ENCODE results near the gene SYCP2L. TPM values are rescaled to one million over a fixed set of nuclear protein-coding genes. Genes with fewer than 3 reads are reported as not detected.

The SYCP2L gene
- total RNA-seq, result under 1 TPM in 1 of 6 experiments, not detected in 5; 0.20 TPM
- long read RNA-seq, result 0 reads

DNA sequence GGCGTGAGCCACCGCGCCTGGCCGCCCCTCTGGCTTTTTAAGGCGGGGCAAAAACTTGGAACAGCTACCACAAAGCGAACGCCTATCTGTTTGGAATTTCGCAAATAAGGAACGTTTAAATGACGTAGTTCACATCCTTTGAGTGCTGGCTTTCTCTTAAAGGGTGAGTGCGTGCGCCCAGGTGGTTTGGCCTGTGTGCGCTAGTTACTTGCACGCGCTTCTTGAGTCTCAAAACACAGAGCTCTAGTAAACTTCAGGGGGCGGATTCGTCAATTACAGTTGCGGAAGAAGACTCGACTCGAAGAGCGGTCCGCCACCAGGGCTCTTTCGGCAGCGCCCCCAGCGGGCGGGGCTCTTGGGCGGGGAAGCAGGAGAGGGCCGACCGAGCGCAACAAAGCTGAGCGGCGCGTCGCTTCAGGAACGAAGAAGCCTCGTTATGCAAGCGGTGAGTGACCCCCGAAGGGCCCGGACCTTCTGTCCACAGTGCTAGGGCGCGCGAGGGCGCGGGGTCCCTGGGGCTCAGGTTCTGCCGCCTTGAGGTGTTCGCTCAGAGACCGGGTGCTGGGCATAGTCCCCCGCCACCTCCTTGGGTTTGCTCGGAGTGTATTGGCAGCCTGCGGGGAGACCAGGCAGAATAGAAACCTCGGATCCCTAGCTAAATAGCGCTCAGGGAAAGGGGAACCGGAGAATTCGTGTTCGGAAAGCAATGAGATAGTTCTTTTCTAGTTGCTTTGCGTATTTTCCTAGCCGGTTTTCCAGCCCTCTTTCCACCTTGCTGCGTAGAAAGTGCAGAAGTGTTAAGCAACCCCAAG, at the start of gene SYCP2L:
TSS of gene SYCP2L (plus strand) at position 362 of the 812 bp plus-strand sequence. CDS start at position 437, 75 bp downstream.
- peak; percentile 21 to 58 (median 43) for ATAC-seq
- no peaks in the 10 kb centered on the region for H3K9me3 ChIP-seq
- no peak for TF ChIP-seq POLR2A (IDR thresholded peaks at IDR 0.05)
- TF ChIP-seq, protein P1, sequence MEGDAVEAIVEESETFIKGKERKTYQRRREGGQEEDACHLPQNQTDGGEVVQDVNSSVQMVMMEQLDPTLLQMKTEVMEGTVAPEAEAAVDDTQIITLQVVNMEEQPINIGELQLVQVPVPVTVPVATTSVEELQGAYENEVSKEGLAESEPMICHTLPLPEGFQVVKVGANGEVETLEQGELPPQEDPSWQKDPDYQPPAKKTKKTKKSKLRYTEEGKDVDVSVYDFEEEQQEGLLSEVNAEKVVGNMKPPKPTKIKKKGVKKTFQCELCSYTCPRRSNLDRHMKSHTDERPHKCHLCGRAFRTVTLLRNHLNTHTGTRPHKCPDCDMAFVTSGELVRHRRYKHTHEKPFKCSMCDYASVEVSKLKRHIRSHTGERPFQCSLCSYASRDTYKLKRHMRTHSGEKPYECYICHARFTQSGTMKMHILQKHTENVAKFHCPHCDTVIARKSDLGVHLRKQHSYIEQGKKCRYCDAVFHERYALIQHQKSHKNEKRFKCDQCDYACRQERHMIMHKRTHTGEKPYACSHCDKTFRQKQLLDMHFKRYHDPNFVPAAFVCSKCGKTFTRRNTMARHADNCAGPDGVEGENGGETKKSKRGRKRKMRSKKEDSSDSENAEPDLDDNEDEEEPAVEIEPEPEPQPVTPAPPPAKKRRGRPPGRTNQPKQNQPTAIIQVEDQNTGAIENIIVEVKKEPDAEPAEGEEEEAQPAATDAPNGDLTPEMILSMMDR (IDR thresholded peaks at IDR 0.05), result no peak
- peaks cover 3 to 35% of the 10 kb centered on the region in 2 donors for H3K27me3 ChIP-seq
- no peaks in the 10 kb centered on the region for H3K36me3 ChIP-seq
- no peaks in the 10 kb centered on the region for H3K4me1 ChIP-seq
- intact Hi-C loops (cut with DNase I), result no loop called here
- DNase-seq, result no peak
- WGBS (ENCODE audit: insufficient coverage, low coverage, low lambda C conversion rate, missing lambda C conversion rate), result 4% methylated on average over 31 of the region's 58 CpGs
- H3K4me3 ChIP-seq, result peak within 1 kb of the TSS; percentile 21 to 25 (median 22)
- no peak within 1 kb of the TSS for H3K27ac ChIP-seq

DNA sequence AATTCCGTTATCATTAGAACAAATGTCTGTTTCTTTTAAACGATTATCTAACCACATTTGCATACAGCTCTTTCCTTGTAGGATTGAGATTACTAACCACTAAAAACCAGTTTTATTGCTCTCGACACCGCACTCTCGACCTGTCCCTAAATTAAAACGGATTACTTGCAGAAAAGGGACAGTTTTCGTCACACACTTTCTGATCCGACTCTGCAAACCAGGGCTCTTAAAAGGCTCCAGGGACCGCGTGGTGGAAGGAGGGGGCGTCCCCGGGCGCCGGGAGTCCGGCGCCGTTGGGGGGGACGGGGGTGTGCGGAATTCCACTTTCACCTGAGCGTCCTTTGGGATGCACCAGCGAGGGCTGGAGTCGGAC, 49.2 kb upstream of the SYCP2L start:
- Histone ChIP-seq H3K27ac (peak overlapping the region in 1 of 3 donors; percentile 21), H3K4me1 (no peaks in the 10 kb centered on the region), H3K4me3 (peak overlapping the region; percentile 56 to 73 (median 65)), H3K36me3 (no peaks in the 10 kb centered on the region), H3K9me3 (no peaks in the 10 kb centered on the region), H3K27me3 (no peaks in the 10 kb centered on the region)
- TF ChIP-seq POLR2A (IDR thresholded peaks at IDR 0.05), result no peak
- TF ChIP-seq, protein P1 (IDR thresholded peaks at IDR 0.05), result no peak
- intact Hi-C loops (cut with DNase I), result no loop called here
- ATAC-seq (peak in 1 of 4 donors; percentile 24), DNase-seq (peak in 1 of 3 donors; percentile 29)
- 0% methylated on average over 20 of the region's 22 CpGs for WGBS (ENCODE audit: insufficient coverage, low coverage, low lambda C conversion rate, missing lambda C conversion rate)

DNA sequence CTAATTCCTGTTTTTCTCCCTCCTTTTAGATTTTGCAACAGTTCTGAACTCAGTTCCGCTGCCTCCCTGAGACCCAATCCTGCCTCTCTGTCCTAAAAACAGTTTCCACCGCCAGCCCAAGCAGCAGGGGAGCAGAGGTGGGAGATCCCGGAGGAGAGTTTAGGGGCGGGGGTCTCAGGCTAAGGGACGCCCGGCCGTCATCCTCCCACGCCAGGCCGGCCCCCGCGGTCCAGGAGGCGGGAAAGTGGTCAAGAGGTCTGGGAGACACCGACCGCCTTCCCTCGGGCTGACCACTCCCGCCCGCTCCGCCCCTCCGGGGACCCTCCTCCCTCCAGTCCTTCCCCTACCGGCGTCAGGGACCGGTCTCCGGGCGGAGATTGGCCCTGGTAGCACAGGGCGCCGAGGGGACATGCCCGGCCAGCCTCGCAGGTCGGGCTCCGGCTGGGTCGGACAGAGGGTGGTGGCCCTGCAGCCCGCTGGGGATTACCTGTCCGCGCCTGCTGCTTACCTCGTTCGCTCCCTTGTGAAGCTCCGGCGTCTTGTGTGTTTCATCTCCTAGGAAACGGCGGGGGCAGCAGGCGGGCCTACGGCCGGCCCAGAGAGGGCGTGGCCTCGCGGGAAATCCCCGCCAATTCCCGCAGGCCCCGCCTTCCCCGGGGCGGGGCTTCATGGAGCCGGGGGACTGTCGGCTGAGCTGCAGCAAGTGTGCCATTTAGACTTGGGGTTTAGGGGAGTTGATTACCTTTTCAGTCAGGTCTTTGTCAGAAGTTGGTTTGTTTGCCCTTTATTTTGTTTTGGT, 48.7 kb upstream of the SYCP2L start, which contains the start of gene MAK:
TSS of gene MAK (minus strand) at position 545 of the 799 bp plus-strand sequence. CDS start 7,891 bp downstream, outside the sequence.
- Histone ChIP-seq H3K4me3 (peak within 1 kb of the TSS; percentile 56 to 73 (median 65)), H3K27me3 (no peaks in the 10 kb centered on the region), H3K36me3 (no peaks in the 10 kb centered on the region), H3K9me3 (no peaks in the 10 kb centered on the region), H3K4me1 (no peaks in the 10 kb centered on the region), H3K27ac (peak within 1 kb of the TSS in 2 of 3 donors; percentile 21 to 26)
- WGBS (ENCODE audit: insufficient coverage, low coverage, low lambda C conversion rate, missing lambda C conversion rate), result 1% methylated on average over 16 of the region's 53 CpGs
- intact Hi-C loops (cut with DNase I), result no loop called here
- DNase-seq (peak; percentile 89 to 93 (median 92)), ATAC-seq (peak; percentile 97 to 99 (median 98))
- TF ChIP-seq POLR2A (IDR thresholded peaks at IDR 0.05), result no peak
- TF ChIP-seq, protein P1 (IDR thresholded peaks at IDR 0.05), result no peak

DNA sequence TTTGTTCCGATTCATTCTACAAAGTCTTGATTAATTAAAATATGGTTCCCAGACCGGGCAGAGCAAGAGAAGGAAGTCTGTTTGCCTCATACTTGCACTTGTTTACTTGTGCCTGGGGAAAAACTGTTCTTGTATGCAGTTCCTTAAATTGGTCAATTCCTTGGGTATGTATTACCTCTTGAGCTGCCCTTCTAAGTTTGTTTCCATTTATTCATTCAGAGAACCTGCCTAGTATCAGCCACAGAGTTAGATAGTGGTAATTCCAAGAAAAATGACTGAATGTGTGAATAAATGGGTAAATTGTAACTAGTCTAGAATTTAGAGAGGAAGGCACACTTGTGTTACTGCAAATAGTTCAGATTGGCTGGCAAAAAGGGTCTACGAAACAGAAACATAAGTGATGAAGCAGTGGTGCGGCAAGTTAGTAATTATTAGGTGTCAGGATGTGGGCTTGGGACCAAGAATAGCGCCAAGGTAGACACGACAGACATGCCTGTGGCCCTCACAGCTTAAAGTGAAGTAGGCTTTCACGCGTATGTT, 48.0 kb upstream of the SYCP2L start:
- Histone ChIP-seq H3K4me3 (peak overlapping the region; percentile 56 to 73 (median 65)), H3K27me3 (no peaks in the 10 kb centered on the region), H3K4me1 (no peaks in the 10 kb centered on the region), H3K27ac (peak overlapping the region in 1 of 3 donors; percentile 26), H3K9me3 (no peaks in the 10 kb centered on the region), H3K36me3 (no peaks in the 10 kb centered on the region)
- WGBS (ENCODE audit: insufficient coverage, low coverage, low lambda C conversion rate, missing lambda C conversion rate), result 60% methylated on average over 8 of the region's 8 CpGs
- DNase-seq (no peak), ATAC-seq (peak; percentile 16 to 41 (median 36))
- TF ChIP-seq POLR2A (IDR thresholded peaks at IDR 0.05), result peak; percentile 16
- TF ChIP-seq, protein P1 (IDR thresholded peaks at IDR 0.05), result no peak
- intact Hi-C loops (cut with DNase I), result no loop called here
